GM15510 (cell line): ENCODE data around the gene CYB5R4.

Source experiments
- POLR2A ChIP-seq: IDR thresholded peaks from 3 replicates; pipeline ENCODE4 v1.6.1; 2011; ENCODE audit warnings: borderline replicate concordance; ENCODE audit not compliant: insufficient read length; ENCODE audit errors: extremely low read depth

Gene CYB5R4

DNA sequence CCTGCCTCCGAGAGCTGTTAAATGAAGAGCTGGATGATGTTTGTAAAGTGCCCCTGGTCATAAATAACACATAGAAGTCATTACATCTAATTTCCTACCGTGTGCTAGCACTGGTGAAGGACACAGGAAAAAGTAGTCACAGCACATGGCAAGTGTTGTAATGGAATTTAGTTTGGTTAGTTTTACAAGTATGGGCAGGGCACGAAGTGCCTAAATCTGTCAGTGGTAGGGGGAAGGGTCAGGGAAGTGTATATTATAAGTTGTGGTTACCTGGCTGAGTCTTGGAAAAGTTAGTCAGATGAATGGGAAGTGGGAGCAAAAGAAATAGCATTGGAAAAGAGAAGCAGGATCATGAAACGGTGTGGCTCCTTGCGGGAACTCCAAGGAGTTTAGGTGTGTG, 4.7 kb upstream of the CYB5R4 start:
- no peak for TF ChIP-seq POLR2A

DNA sequence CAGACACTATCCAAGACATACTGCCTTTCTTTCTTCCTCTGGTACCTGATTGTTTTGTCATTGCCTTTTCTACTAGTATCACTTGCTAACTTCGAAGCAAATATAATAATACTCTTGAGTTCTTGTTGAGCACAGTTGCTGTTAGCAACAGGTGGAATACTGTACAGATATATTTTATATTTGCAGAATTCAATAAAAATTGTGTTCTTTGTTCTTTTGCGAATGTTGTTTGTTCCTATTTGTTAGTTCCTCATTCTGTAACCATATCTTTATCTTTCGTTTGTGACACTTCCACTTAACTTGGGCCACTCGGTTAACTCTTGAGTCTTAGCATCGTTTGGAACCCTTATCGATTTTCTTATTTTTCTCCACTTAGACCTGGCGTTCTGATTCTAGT, 868 bp downstream of the CYB5R4 start:
- no peak for TF ChIP-seq POLR2A

DNA sequence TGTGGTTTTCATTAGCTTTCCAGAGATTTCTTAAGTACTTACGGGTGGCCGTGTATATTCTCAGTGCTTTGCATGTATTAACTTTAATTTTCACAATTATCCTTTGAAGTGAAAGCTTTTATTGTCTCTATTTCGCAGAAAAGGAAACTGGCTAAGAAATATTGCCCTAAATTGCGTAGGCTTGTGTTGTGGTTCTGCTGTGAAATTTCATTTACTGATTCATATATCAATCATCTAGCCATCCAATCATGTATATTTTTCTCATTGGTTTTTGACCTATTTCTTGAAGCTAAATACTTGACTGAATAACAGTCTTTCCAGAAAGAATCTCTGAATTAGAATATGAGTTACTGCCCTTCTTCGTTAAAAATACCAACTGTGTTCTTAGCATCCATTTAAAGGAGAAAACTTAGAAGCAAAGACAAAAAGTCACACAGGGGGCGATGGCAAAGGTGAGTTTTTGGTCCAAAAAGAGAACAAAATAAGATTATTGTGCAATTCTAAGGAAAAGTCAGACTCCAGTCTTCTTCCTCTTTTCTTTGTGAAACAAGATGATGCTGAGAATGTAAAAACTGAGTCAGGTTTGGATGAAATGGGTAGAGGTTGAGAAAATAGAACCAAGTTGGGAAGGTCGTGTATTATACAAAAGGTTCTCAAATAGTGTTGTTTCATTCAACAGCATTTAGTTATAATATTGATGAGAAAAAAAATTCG, 1.4 kb downstream of the CYB5R4 start:
- no peak for TF ChIP-seq POLR2A

DNA sequence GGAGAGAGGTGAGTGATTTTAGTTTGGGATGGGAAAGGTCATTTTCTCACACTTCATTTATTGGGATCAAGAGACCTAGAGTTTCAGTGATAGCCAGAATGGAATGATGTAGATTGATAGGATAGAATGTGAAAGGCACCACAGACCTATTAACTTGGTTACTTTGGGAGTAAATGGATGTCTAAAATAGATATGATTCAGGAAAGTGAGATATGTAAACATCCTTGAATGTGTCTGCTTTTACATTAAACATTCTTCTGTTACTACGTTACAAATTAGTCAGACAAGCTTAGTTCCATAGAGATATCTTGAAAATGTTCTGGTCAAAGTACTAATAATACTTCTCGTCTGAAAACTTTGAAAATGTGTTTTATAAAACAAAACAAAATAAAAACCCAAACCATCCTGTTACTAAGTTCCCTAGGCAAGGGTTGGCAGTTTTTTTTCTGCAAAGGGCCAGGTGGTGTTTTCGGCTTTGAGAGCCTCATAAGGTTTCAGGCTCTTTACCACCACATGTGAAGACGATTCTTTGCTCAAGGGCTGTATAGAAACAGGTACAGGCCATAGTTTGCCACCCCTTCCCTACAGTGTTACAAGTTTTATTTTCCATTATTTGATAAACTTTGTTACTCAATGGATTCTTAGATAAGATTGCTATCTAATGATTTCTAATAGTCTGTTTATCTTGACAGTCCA, 3.4 kb downstream of the CYB5R4 start:
- no peak for TF ChIP-seq POLR2A

GRCh38 chr6:83867043-83867442, 7.6 kb downstream of the CYB5R4 start:
- TF ChIP-seq POLR2A: no peak

DNA sequence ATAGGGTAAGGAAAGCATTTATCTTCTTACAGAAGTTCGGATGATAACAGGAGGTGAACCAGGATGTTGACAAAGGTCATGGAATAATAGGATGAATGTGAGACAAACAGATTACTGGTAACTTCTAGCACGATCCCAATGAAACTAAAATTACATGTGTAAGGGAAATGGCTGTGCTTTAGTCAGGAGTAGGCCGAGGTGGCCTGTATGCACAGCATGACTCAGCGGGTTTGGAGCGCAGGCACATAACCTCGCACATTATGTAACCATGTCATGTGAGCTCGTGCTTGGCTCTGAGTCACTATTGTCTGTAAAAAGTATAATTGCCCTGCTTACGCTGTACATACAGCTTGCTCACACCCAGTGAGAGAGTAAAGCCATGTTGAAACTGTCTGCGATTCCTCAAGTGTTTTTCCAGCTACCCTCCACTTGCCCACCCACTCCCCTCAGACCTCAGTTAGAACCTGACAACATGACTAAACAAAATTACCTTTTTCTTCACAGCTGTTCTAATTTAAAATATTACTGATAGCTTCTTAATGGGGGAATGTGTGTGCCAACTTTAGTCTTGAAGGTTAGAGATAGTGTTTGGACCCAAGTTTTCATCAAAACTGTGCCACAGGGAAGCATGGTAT, 8.2 kb downstream of the CYB5R4 start:
- TF ChIP-seq POLR2A: no peak

DNA sequence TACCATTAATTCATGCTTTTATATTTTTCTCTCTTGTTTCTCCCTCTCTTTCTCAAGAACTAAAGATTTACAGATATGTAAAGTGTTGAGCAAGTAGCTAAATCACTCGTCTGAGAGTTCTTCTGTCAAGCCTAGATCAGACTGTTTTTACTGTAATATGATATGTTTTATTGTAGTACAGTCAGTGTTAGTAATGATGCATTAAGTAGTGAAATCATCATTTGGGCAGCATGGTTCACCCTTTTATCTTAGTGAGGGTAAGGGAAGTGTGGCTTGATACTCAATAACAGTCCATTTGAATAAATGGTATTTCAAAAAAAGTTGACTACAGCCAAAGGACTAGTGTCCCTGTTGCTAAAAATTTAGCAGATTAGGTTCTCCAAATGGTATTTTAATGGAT, 9.2 kb downstream of the CYB5R4 start:
- TF ChIP-seq POLR2A: no peak

DNA sequence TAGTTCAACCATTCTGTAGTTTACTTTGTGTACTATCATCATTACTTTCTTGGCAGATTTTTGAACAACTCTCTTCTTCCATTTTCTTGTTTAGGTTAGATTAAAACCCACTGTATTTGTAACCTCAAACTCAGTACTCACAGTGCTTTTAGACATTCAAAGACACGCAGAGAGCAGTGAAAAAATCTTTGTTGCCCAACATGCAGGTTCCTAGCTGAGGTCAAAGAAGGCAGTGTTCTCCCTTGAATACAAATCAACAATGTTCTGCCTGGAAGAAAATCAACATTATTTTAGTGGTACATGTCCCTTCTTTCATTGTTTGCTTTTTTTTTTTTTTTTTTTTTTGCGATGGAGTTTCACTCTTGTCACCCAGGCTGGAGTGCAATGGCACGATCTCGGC, 11.2 kb downstream of the CYB5R4 start:
- no peak for TF ChIP-seq POLR2A

DNA sequence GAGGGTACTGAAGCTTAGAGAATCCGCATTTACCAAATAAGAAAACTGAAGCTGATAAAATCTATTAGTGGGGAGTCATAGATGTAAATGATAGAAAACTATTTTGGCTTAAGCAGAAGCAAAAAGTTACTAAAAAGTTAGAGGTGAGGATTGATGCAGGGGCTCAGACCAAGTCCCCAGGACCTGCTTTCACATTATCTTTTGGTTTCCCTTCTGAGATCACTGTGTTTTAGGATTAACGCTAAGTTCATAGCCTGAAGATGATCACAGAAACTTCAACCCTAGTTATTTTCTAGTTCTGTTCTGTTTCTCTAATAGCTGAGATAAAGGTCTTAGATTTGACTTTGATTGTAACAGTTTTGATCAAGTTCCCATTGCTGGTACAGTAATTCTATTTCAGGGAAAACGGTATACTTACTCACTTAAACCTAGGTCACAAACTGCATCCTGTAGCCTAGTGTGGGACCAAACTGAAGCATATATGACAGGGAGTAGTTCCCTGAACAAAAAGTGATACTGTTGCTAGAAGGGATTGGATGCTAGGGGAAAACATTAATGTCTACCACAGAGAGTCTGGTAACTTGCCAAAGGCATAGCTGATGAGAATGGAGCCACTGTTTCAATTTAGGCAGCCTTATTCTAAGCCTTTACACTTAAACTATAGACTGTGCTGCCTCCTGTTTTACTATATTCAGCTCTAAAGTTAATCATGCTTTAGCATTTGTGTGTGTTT, 13.1 kb downstream of the CYB5R4 start:
- no peak for TF ChIP-seq POLR2A

- no peak for TF ChIP-seq POLR2A
Measured at GRCh38 chr6:83873869-83874268, 14.4 kb downstream of the CYB5R4 start.

DNA sequence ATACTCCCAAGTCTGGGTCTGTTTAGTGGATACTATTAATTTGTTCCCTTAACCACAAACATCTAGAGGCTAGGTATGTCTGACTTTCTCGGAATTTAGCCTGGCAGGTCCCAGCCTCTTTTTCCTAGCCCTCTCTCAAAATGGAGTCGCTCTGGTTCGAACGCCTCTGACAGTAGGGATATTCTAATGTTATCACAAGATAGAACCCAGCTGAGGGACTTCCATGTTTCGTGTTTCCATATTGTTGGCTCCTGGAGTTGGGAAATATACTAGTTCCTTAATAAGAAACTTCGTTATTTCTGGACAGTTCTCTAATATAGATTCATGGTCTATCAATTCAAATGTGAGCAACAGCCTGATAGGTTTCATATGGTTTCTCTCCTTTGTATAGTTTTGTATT, 16.4 kb downstream of the CYB5R4 start:
- TF ChIP-seq POLR2A: no peak

- no peak for TF ChIP-seq POLR2A
Measured at GRCh38 chr6:83878902-83879644, 19.6 kb downstream of the CYB5R4 start.

DNA sequence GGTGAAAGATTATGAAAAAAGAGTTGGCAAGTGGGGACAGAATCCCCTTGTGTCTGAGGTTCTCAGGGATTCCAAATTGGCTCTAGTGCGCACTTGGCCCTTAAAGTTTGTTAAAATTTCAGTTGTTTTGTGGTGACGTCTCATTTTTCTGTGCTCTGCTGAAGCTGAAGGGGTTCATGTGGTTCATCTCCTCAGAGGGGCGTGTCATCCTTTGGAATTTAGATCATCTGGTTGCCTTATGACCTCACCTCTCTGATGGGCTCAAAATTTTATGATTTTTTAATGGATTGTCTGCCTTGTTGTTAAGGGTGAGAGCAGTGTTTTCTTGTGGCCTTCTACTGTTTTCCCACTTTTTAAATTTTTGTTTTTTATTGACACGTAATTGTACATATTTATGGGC, 20.3 kb downstream of the CYB5R4 start:
- TF ChIP-seq POLR2A: no peak

GRCh38 chr6:83883240-83883639, 23.8 kb downstream of the CYB5R4 start:
- no peak for TF ChIP-seq POLR2A
